GM12878 (cell line): ENCODE results near the gene SPTLC3. TPM values are rescaled to one million over a fixed set of nuclear protein-coding genes. Genes with fewer than 3 reads are reported as not detected.

Experiments used
- ATAC-seq: fragments of 200-7000 bp; cut with Tn5 transposase; 3 replicates; pipeline ENCODE4 v1.9.1; 2020; ENCODE audit warnings: mild to moderate bottlenecking, moderate library complexity
- BruUV-seq: library from RNA; stranded (reverse); fragments of 400-500 nt; replicated peaks from 2 replicates; lab custom pipeline; 2021; lab: Mats Ljungman, UMichigan
- CTCF ChIA-PET: fragments of 300-600 bp; sonication (Branson Sonifier 250); formaldehyde crosslinking; extraction: SDS; loops from one replicate; lab custom pipeline; 2021; ENCODE audit warnings: inconsistent platforms; lab: Yijun Ruan, JAX
- POLR2A ChIA-PET: fragments of 350-600 bp; formaldehyde crosslinking; extraction: SDS; loops from one replicate; lab custom pipeline; 2021; ENCODE audit warnings: inconsistent platforms; lab: Charles Lee
- RAD21 ChIA-PET: fragments of 300-600 bp; sonication (Branson Sonifier 250); formaldehyde crosslinking; loops from one replicate; lab custom pipeline; 2023; ENCODE audit warnings: antibody characterized with exemption; ENCODE audit not compliant: unreplicated experiment; lab: Charles Lee
- SMC1A ChIA-PET: fragments of 300-600 bp; sonication (Branson Sonifier 250); formaldehyde crosslinking; loops from one replicate; lab custom pipeline; 2023; ENCODE audit not compliant: unreplicated experiment, uncharacterized antibody; lab: Charles Lee
- DNase-seq: peaks from one replicate; pipeline ENCODE4 v3.0.0-alpha.2; 2011; ENCODE audit warnings: low read depth, low spot score
- FAIRE-seq: peaks from 3 replicates; lab custom pipeline; 2011; peaks lifted over from hg19 to GRCh38; lab: Jason Lieb, UNC
- H2AFZ ChIP-seq: 2 replicates; pipeline ENCODE4 v1.6.0; 2011; ENCODE audit warnings: low read depth, low read length, control low read depth; ENCODE audit not compliant: control insufficient read depth
- H3K27ac ChIP-seq: 2 replicates; pipeline ENCODE4 v1.5.1; 2011; ENCODE audit warnings: control low read depth; ENCODE audit not compliant: control insufficient read depth, insufficient read depth
- H3K27me3 ChIP-seq, 2 experiments: replicated peaks in 1 of 2; 2 replicates each; pipeline versions ENCODE4 v1.6.0 to v1.6.1; 2011; ENCODE audit warnings: low read length in 1 of 2; ENCODE audit not compliant: control insufficient read depth in 2 of 2, insufficient read depth in 2 of 2
- H3K36me3 ChIP-seq, 2 experiments: 2 replicates each; pipeline ENCODE4 v1.5.1; 2011; ENCODE audit warnings: low read length in 1 of 2; ENCODE audit not compliant: control insufficient read depth in 2 of 2, insufficient read depth in 2 of 2
- H3K4me1 ChIP-seq: 2 replicates; pipeline ENCODE4 v1.6.1; 2011; ENCODE audit warnings: mild to moderate bottlenecking, low read length, moderate library complexity, mixed read lengths; ENCODE audit not compliant: control insufficient read depth, insufficient read depth
- H3K4me2 ChIP-seq: 2 replicates; pipeline ENCODE4 v1.6.0; 2011; ENCODE audit warnings: control low read depth; ENCODE audit not compliant: control insufficient read depth, insufficient read depth
- H3K4me3 ChIP-seq: fragments of 200-600 bp; sonication (generic); 2 replicates; pipeline ENCODE4 v1.5.1; 2016
- H3K79me2 ChIP-seq: 2 replicates; pipeline ENCODE4 v1.6.0; 2011; ENCODE audit warnings: low read length; ENCODE audit not compliant: control insufficient read depth, insufficient read depth
- H3K9ac ChIP-seq: 2 replicates; pipeline ENCODE4 v1.8.0; 2011; ENCODE audit warnings: low read length, control low read depth, mixed read lengths; ENCODE audit not compliant: control insufficient read depth, insufficient read depth
- H3K9me3 ChIP-seq: replicated peaks from 3 replicates; pipeline ENCODE4 v1.5.1; 2011; ENCODE audit warnings: mild to moderate bottlenecking, low read length; ENCODE audit not compliant: control insufficient read depth, insufficient read depth
- H4K20me1 ChIP-seq: 2 replicates; pipeline ENCODE4 v1.6.0; 2011; ENCODE audit not compliant: control insufficient read depth, insufficient read depth
- ATF2 ChIP-seq: IDR thresholded peaks from 2 replicates; pipeline ENCODE4 v1.6.1; 2012; ENCODE audit warnings: low read length, inconsistent platforms
- CREM ChIP-seq: IDR thresholded peaks from 2 replicates; pipeline ENCODE4 v1.6.1; 2014; ENCODE audit warnings: antibody characterized with exemption, low read depth
- GABPA ChIP-seq: IDR thresholded peaks from 2 replicates; pipeline ENCODE4 v1.6.1; 2014; ENCODE audit warnings: antibody characterized with exemption, low read depth, mild to moderate bottlenecking, inconsistent platforms
- HCFC1 ChIP-seq: fragments of 150-350 bp; IDR thresholded peaks from 2 replicates; pipeline ENCODE4 v1.6.1; 2014; ENCODE audit warnings: low read length
- PAX8 ChIP-seq: fragments of 450-650 bp; IDR thresholded peaks from 2 replicates; pipeline ENCODE4 v1.6.1; 2017; ENCODE audit warnings: mild to moderate bottlenecking, moderate library complexity
- PBX3 ChIP-seq: IDR thresholded peaks from 2 replicates; pipeline ENCODE4 v1.6.1; 2011; ENCODE audit warnings: mild to moderate bottlenecking, low read depth, low read length, moderate library complexity; ENCODE audit not compliant: insufficient replicate concordance
- POU2F2 ChIP-seq: IDR thresholded peaks from 3 replicates; pipeline ENCODE4 v1.6.1; 2011; ENCODE audit warnings: low read depth, mild to moderate bottlenecking, low read length, borderline replicate concordance
- RUNX3 ChIP-seq: IDR thresholded peaks from 2 replicates; pipeline ENCODE4 v1.6.1; 2012; ENCODE audit warnings: low read length, inconsistent platforms
- STAT3 ChIP-seq: IDR thresholded peaks from 2 replicates; pipeline ENCODE4 v1.6.1; 2011; ENCODE audit warnings: low read depth, low read length, improper control_type of control experiment
- TCF7 ChIP-seq: IDR thresholded peaks from 2 replicates; pipeline ENCODE4 v1.6.1; 2014; ENCODE audit warnings: antibody characterized with exemption, borderline replicate concordance
- ZNF274 ChIP-seq: IDR thresholded peaks from one replicate; pipeline ENCODE4 v1.8.0; 2011; ENCODE audit not compliant: insufficient read length, insufficient read depth
- ZZZ3 ChIP-seq: IDR thresholded peaks from 2 replicates; pipeline ENCODE4 v1.6.1; 2011; ENCODE audit warnings: low read depth; ENCODE audit not compliant: control insufficient read depth, insufficient read length
- WGBS: methylation state at CpG from one replicate; pipeline ENCODE4 v1.1.6; 2016; ENCODE audit warnings: low lambda C conversion rate; ENCODE audit not compliant: insufficient replicate concordance, insufficient coverage; ENCODE audit errors: missing lambda C conversion rate; 5-methylcytosine and 5-hydroxymethylcytosine counted together
- in situ Hi-C: fragments of 300-500 bp; cut with MboI; formaldehyde crosslinking; loops from 9 replicates; pipeline ENCODE4 v1.14.3; 2018; ENCODE audit warnings: mixed read lengths
- intact Hi-C: fragments of 100-400 bp; cut with micrococcal nuclease; formaldehyde crosslinking; loops from one replicate; pipeline ENCODE4 v1.14.2; 2022; ENCODE audit not compliant: unreplicated experiment
- polyA plus RNA-seq, 11 experiments: library from polyadenylated mRNA; depleted of rRNA in 4 of 11; unstranded in 6 of 11; stranded (reverse) in 5 of 11; fragments of >200 nt; fragmentation: Nextera tagmentation in 4 of 11; fragmentation: Illumina TruSeq in 1 of 11; extraction: Ambion mirVana in 4 of 11; extraction: Trizol in 1 of 11; gene quantifications; 1 replicate in 1 of 11; 2 replicates in 10 of 11; pipeline versions ENCODE4 v1.2.1 to v1.2.3, GENCODE V29; 2011 to 2016; ENCODE audit warnings: inconsistent platforms in 2 of 11, missing spikeins in 2 of 11, low read depth in 1 of 11
- total RNA-seq, 4 experiments: library from RNA; depleted of rRNA in 3 of 4; stranded (reverse); fragments of >200 nt in 3 of 4; fragmentation: Illumina TruSeq in 1 of 4; extraction: Trizol in 1 of 4; gene quantifications; 2 replicates each; pipeline versions ENCODE4 v1.2.1 to v1.2.3, GENCODE V29; 2013 to 2021
- TF ChIP-seq, protein P1 (sequence below): fragments of 450-650 bp; IDR thresholded peaks from 2 replicates; pipeline ENCODE4 v1.6.1; 2017; ENCODE audit warnings: mild to moderate bottlenecking, low read depth, inconsistent platforms; ENCODE audit not compliant: poor library complexity, severe bottlenecking
- TF ChIP-seq, protein P2 (sequence below): IDR thresholded peaks from 2 replicates; pipeline ENCODE4 v1.6.1; 2012; ENCODE audit warnings: mild to moderate bottlenecking, low read depth, low read length
- TF ChIP-seq, protein P3 (sequence below): fragments of 450-650 bp; IDR thresholded peaks from 2 replicates; pipeline ENCODE4 v1.6.1; 2016; ENCODE audit warnings: mild to moderate bottlenecking

The SPTLC3 gene
- total and polyA plus RNA-seq, 10 of the 15 experiments (the other 5 are each of a cell fraction or from before 2014, with no cell fraction given) = 0.04 to 0.29 (median 0.06) TPM; not detected in 7

DNA sequence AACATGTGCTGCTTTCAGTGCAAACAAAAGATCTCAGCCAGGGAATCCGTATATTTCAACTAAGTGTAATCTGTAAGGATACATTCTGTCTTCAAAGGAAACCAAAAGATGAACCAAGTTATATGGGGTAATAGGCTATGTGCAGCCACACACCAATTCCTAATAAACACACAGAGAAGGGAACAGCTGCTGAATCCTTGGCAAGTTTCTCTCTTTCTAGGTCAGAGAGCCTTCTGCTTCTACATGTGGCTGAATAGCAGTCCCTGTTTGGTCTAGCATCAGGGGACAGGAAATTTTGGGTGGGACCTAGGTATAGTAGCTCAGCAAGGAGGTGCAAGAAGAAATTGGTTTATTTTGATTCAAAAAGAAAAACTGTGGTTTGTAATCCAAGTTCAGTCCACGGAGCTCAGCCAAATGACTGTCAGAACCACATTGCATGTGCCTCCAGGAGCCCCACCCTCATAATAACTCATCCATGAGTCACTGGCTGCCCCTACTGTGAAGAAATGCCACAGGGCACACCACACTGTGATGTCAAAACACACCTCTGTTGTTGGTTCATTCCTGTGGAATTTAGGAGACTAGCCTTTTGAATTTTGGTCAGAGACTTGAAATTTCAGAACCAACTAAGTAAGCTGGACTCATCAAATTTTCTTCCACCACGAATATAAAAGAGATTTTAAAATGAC is 21.1 kb downstream of the SPTLC3 start:
- no TSS peak for BruUV-seq
- ATAC-seq = no peak
- TF ChIP-seq TCF7 (no peak), ZNF274 (no peak), ZZZ3 (no peak), PBX3 (no peak), CREM (no peak), STAT3 (no peak), POU2F2 (no peak), PAX8 (no peak), GABPA (no peak), RUNX3 (no peak), ATF2 (no peak), HCFC1 (no peak)
- TF ChIP-seq, protein P1, sequence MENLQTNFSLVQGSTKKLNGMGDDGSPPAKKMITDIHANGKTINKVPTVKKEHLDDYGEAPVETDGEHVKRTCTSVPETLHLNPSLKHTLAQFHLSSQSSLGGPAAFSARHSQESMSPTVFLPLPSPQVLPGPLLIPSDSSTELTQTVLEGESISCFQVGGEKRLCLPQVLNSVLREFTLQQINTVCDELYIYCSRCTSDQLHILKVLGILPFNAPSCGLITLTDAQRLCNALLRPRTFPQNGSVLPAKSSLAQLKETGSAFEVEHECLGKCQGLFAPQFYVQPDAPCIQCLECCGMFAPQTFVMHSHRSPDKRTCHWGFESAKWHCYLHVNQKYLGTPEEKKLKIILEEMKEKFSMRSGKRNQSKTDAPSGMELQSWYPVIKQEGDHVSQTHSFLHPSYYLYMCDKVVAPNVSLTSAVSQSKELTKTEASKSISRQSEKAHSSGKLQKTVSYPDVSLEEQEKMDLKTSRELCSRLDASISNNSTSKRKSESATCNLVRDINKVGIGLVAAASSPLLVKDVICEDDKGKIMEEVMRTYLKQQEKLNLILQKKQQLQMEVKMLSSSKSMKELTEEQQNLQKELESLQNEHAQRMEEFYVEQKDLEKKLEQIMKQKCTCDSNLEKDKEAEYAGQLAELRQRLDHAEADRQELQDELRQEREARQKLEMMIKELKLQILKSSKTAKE = no peak
- TF ChIP-seq, protein P2, sequence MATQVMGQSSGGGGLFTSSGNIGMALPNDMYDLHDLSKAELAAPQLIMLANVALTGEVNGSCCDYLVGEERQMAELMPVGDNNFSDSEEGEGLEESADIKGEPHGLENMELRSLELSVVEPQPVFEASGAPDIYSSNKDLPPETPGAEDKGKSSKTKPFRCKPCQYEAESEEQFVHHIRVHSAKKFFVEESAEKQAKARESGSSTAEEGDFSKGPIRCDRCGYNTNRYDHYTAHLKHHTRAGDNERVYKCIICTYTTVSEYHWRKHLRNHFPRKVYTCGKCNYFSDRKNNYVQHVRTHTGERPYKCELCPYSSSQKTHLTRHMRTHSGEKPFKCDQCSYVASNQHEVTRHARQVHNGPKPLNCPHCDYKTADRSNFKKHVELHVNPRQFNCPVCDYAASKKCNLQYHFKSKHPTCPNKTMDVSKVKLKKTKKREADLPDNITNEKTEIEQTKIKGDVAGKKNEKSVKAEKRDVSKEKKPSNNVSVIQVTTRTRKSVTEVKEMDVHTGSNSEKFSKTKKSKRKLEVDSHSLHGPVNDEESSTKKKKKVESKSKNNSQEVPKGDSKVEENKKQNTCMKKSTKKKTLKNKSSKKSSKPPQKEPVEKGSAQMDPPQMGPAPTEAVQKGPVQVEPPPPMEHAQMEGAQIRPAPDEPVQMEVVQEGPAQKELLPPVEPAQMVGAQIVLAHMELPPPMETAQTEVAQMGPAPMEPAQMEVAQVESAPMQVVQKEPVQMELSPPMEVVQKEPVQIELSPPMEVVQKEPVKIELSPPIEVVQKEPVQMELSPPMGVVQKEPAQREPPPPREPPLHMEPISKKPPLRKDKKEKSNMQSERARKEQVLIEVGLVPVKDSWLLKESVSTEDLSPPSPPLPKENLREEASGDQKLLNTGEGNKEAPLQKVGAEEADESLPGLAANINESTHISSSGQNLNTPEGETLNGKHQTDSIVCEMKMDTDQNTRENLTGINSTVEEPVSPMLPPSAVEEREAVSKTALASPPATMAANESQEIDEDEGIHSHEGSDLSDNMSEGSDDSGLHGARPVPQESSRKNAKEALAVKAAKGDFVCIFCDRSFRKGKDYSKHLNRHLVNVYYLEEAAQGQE = no peak
- TF ChIP-seq, protein P3, sequence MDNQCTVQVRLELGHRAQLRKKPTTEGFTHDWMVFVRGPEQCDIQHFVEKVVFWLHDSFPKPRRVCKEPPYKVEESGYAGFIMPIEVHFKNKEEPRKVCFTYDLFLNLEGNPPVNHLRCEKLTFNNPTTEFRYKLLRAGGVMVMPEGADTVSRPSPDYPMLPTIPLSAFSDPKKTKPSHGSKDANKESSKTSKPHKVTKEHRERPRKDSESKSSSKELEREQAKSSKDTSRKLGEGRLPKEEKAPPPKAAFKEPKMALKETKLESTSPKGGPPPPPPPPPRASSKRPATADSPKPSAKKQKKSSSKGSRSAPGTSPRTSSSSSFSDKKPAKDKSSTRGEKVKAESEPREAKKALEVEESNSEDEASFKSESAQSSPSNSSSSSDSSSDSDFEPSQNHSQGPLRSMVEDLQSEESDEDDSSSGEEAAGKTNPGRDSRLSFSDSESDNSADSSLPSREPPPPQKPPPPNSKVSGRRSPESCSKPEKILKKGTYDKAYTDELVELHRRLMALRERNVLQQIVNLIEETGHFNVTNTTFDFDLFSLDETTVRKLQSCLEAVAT = no peak
- in situ Hi-C loops = no loop called here
- FAIRE-seq = no peak
- Histone ChIP-seq H3K4me3 (no peak overlapping the region), H3K27me3 (no peaks in the 10 kb centered on the region; a peak in 1 of 4 replicates), H2AFZ (no peak overlapping the region), H3K27ac (no peak overlapping the region), H3K36me3 (no peaks in the 10 kb centered on the region), H4K20me1 (no peaks in the 10 kb centered on the region), H3K4me2 (no peak overlapping the region), H3K4me1 (no peaks in the 10 kb centered on the region), H3K9me3 (no peaks in the 10 kb centered on the region), H3K79me2 (no peaks in the 10 kb centered on the region), H3K9ac (no peak overlapping the region)
- ChIA-PET RAD21 (no interaction called here), POLR2A (no interaction called here), CTCF (no interaction called here), SMC1A (interaction anchor here (0.7 to 1.1 kb wide), 2 partner anchors 20 to 88 kb away, joined by 3 to 6 read pairs; no protein-coding TSS in a partner anchor)
- intact Hi-C loops = no loop called here
- 7% methylated on average over 3 of the region's 3 CpGs for WGBS
- DNase-seq = no peak
